Neural crest cell (in vitro differentiated cells): ENCODE measurements around the gene ERICH4. TPM values are rescaled to one million over a fixed set of nuclear protein-coding genes. Genes with fewer than 3 reads are reported as not detected.

Source experiments
- DNase-seq: peaks from one replicate; pipeline ENCODE4 v3.0.0; 2021; ENCODE audit warnings: low read depth, mixed read lengths, low spot score
- H3K27ac Mint-ChIP-seq: one replicate; pipeline ENCODE4 v1.8.0; 2021; ENCODE audit warnings: mild to moderate bottlenecking, mixed read lengths; ENCODE audit not compliant: unreplicated experiment
- H3K27me3 Mint-ChIP-seq: 2 replicates; pipeline ENCODE4 v1.8.0; 2021; ENCODE audit warnings: low read depth, mild to moderate bottlenecking, mixed read lengths
- H3K36me3 Mint-ChIP-seq: 2 replicates; pipeline ENCODE4 v1.8.0; 2021; ENCODE audit warnings: low read depth, mild to moderate bottlenecking, mixed read lengths
- H3K4me1 Mint-ChIP-seq: 2 replicates; pipeline ENCODE4 v1.8.0; 2021; ENCODE audit warnings: mixed read lengths
- H3K4me3 Mint-ChIP-seq: one replicate; pipeline ENCODE4 v1.8.0; 2021; ENCODE audit warnings: mild to moderate bottlenecking, mixed read lengths
- H3K9me3 Mint-ChIP-seq: 2 replicates; pipeline ENCODE4 v1.8.0; 2021; ENCODE audit warnings: mixed read lengths
- CTCF ChIP-seq: fragments of 200-600 bp; sonication (generic); conservative IDR thresholded peaks from 2 replicates; pipeline ENCODE4 v1.5.0; 2021; ENCODE audit warnings: antibody characterized with exemption, mild to moderate bottlenecking
- total RNA-seq: library from RNA; stranded (reverse); gene quantifications from 2 replicates; pipeline ENCODE4 v1.2.1, GENCODE V29; 2021

Gene ERICH4
- total RNA-seq, 1 donor from 2014 or later: not detected

GRCh38 chr19:41415154-41415571, 27.8 kb upstream of the ERICH4 start:
- no peak for DNase-seq
- no peaks in the 10 kb centered on the region for H3K27me3 Mint-ChIP-seq
- no peaks in the 10 kb centered on the region for H3K4me1 Mint-ChIP-seq
- no peak for TF ChIP-seq CTCF
- no peak overlapping the region for H3K4me3 Mint-ChIP-seq
- H3K9me3 Mint-ChIP-seq: no peaks in the 10 kb centered on the region
- H3K36me3 Mint-ChIP-seq: no peaks in the 10 kb centered on the region
- H3K27ac Mint-ChIP-seq: no peak overlapping the region

GRCh38 chr19:41416194-41416674, 26.7 kb upstream of the ERICH4 start:
- H3K27ac Mint-ChIP-seq: no peak overlapping the region

GRCh38 chr19:41420101-41420880, 22.7 kb upstream of the ERICH4 start:
- TF ChIP-seq CTCF: no peak
- H3K4me3 Mint-ChIP-seq: no peak overlapping the region
- peak overlapping the region; percentile 13 for H3K27ac Mint-ChIP-seq
- no peaks in the 10 kb centered on the region for H3K27me3 Mint-ChIP-seq
- no peaks in the 10 kb centered on the region for H3K4me1 Mint-ChIP-seq
- DNase-seq: no peak
- H3K9me3 Mint-ChIP-seq: no peaks in the 10 kb centered on the region
- no peaks in the 10 kb centered on the region for H3K36me3 Mint-ChIP-seq

More at GRCh38 chr19:41416194-41416674, 26.7 kb upstream of the ERICH4 start:
- Mint-ChIP-seq H3K36me3 (no peaks in the 10 kb centered on the region), H3K4me3 (no peak overlapping the region), H3K4me1 (no peaks in the 10 kb centered on the region), H3K9me3 (no peaks in the 10 kb centered on the region), H3K27me3 (no peaks in the 10 kb centered on the region)
- no peak for DNase-seq
- no peak for TF ChIP-seq CTCF

GRCh38 chr19:41421314-41421713, 21.6 kb upstream of the ERICH4 start:
- Mint-ChIP-seq H3K27ac (peak overlapping the region; percentile 27), H3K4me1 (no peaks in the 10 kb centered on the region), H3K9me3 (no peaks in the 10 kb centered on the region), H3K4me3 (no peak overlapping the region), H3K27me3 (no peaks in the 10 kb centered on the region), H3K36me3 (no peaks in the 10 kb centered on the region)
- no peak for TF ChIP-seq CTCF
- DNase-seq: no peak

DNA sequence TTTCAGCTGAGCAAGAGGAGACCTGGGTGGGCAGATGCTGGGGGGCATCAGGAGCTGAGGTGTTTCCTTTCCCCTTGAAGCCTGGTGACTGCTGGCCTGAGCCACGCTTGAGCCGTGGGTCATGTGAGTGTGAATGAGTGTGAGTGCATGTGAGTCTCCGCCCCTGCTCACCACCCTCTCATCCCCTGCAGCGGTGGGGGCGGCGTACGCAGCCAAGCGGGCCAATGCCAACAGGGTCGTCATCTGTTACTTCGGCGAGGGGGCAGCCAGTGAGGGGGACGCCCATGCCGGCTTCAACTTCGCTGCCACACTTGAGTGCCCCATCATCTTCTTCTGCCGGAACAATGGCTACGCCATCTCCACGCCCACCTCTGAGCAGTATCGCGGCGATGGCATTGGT, 21.0 kb upstream of the ERICH4 start:
- Mint-ChIP-seq H3K4me3 (no peak overlapping the region), H3K27me3 (no peaks in the 10 kb centered on the region), H3K36me3 (no peaks in the 10 kb centered on the region), H3K27ac (no peak overlapping the region), H3K4me1 (peaks cover 3% of the 10 kb centered on the region), H3K9me3 (no peaks in the 10 kb centered on the region)
- DNase-seq: no peak
- no peak for TF ChIP-seq CTCF
